Body of pancreas (tissue), 4 donors: Measurements from ENCODE around the gene NR2F6.

Experiments used
- POLR2A ChIP-seq, 3 donors: fragments of 450-650 bp; IDR thresholded peaks; one replicate each; pipeline ENCODE4 v1.6.1; 2016; ENCODE audit warnings: antibody characterized with exemption in 3 of 3, mild to moderate bottlenecking in 2 of 3
- TF ChIP-seq, protein P1 (sequence below), 7 experiments: fragments of 450-650 bp in 4 of 7; fragments of 200-600 bp in 3 of 7; sonication (generic) in 3 of 7; IDR thresholded peaks; one replicate each; pipeline ENCODE4 v1.5.1; 2016 to 2019; ENCODE audit warnings: antibody characterized with exemption in 7 of 7

DNA sequence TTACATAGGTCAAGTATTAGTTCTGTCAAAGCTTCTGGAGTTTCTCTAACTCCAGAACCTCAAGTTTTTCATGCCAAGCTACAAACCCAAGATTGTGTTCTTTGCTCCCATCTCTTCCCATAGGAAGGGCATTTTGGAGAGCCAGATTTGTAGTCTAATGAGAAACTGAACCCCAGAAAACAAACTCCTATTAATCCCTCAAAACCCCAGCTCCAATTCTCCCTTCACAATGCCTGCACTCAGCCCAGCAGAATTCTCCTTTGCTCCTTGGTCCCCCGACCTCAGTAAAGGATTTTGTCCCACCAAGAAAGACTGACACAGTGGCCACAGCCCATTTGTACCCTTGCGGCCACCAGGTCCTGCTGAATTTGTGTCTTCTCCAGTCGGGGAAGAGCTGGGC is 10.4 kb upstream of the NR2F6 start:
- TF ChIP-seq, protein P1, sequence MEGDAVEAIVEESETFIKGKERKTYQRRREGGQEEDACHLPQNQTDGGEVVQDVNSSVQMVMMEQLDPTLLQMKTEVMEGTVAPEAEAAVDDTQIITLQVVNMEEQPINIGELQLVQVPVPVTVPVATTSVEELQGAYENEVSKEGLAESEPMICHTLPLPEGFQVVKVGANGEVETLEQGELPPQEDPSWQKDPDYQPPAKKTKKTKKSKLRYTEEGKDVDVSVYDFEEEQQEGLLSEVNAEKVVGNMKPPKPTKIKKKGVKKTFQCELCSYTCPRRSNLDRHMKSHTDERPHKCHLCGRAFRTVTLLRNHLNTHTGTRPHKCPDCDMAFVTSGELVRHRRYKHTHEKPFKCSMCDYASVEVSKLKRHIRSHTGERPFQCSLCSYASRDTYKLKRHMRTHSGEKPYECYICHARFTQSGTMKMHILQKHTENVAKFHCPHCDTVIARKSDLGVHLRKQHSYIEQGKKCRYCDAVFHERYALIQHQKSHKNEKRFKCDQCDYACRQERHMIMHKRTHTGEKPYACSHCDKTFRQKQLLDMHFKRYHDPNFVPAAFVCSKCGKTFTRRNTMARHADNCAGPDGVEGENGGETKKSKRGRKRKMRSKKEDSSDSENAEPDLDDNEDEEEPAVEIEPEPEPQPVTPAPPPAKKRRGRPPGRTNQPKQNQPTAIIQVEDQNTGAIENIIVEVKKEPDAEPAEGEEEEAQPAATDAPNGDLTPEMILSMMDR (IDR thresholded peaks at IDR 0.05) = no peak
- TF ChIP-seq POLR2A (IDR thresholded peaks at IDR 0.05) = no peak
